PC-3 (cell line): ENCODE measurements around the gene FXYD3.

ENCODE experiments used
- EZH2 ChIP-seq: fragments of 300-600 bp; sonication (generic); IDR thresholded peaks from one replicate; pipeline ENCODE4 v1.6.1; 2017; ENCODE audit warnings: antibody characterized with exemption, mild to moderate bottlenecking, low read length; ENCODE audit not compliant: unreplicated experiment
- EZH2phosphoT487 ChIP-seq: fragments of 300-600 bp; sonication (generic); IDR thresholded peaks from 2 replicates; pipeline ENCODE4 v1.6.1; 2018; ENCODE audit warnings: mild to moderate bottlenecking, antibody characterized with exemption, low read length, borderline replicate concordance
- TF ChIP-seq, protein P1 (sequence below): fragments of 300-600 bp; sonication (generic); conservative IDR thresholded peaks from 2 replicates; pipeline ENCODE4 v1.5.1; 2017; ENCODE audit warnings: antibody characterized with exemption, low read depth, mild to moderate bottlenecking, low read length

DNA sequence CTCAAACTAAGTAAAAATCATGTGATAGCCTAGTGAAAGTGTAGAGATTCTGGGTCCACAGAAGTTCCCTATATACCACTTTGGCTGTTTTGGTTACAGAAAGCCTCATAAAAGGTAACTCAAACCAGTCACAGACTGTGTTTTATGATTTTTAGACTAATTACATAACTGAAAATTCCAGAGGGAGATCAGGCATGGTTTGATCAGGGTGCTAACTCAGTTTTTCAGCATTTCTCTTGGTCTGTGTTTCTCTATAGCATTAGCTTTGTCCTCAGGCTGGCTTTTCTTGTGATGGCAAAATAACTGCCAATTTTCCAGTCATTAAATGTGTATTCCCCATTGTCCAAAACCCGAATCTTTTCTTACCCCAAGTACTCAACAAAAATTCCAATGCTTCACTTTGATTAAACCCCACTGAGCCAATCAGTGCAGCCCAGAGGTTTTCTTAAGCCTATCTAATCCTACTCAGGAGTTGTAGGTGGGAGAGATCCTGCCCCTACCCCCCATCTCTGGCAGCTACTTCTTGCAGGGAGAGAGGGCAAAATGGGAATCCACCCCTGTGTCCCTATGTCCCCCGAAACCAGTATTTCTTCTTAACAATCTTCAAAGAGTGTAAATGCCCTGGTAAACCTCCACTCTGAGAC is 8.6 kb upstream of the FXYD3 start:
- TF ChIP-seq, protein P1, sequence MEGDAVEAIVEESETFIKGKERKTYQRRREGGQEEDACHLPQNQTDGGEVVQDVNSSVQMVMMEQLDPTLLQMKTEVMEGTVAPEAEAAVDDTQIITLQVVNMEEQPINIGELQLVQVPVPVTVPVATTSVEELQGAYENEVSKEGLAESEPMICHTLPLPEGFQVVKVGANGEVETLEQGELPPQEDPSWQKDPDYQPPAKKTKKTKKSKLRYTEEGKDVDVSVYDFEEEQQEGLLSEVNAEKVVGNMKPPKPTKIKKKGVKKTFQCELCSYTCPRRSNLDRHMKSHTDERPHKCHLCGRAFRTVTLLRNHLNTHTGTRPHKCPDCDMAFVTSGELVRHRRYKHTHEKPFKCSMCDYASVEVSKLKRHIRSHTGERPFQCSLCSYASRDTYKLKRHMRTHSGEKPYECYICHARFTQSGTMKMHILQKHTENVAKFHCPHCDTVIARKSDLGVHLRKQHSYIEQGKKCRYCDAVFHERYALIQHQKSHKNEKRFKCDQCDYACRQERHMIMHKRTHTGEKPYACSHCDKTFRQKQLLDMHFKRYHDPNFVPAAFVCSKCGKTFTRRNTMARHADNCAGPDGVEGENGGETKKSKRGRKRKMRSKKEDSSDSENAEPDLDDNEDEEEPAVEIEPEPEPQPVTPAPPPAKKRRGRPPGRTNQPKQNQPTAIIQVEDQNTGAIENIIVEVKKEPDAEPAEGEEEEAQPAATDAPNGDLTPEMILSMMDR, result no peak
- TF ChIP-seq EZH2 (no peak), EZH2phosphoT487 (no peak)
